Activated CD8-positive, alpha-beta memory T cell treated with anti-CD3 and anti-CD28 coated beads, Interleukin-2, amount 50 U/mL, for 48 hours (primary cell): Measurements from ENCODE around the gene TTC7B.

Source experiments
- DNase-seq: peaks from one replicate; pipeline ENCODE4 v3.0.0-alpha.2; 2020

The TTC7B gene

DNA sequence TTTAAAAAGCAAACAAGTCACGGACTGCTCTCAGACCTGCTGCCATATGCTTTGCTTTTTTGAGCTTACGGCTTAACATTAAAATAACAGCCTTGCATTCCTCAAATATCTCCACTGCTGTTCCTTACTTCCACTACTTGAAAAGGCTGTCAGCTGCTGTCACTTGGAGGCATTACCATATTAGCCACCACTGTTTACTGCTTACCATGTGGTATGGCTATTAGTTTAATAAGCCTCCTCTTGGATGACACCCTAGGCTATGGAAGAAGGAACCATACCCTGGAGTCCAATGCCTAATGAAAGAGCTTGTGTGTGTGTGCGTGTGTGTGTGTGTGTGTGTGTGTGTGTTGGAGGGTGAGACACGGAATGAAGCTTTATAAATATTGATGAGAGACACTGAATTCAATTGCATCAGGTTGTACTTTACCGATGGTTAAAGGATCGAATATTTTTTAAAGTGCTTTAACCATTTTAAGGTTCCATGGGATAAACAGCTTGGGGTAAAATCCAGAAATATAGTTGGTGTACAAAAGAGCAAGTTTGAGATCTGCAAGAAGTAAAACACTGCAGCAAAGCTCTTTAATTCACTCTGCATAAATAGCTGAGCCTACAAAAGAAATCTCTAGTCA, 174.5 kb downstream of the TTC7B start:
- no peak for DNase-seq

DNA sequence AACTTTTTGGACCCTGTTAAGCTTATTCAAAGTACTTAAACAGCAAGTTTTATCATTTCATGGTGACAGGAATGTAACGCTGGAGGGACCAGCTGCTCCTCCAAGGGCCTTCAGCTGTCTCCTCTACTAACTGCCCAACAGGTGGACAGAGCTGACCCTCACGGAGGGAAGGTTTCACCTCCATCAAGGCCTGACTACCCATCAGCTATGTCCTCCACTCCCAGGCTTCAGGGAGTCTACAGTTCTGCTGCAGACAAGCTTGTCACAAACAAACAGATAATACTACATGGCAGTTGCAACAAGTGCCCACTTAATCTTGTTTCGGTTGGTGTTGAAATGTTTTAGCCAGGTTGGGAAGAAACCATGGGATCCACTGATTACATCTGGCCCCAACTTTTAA, 175.1 kb downstream of the TTC7B start:
- DNase-seq: no peak

DNA sequence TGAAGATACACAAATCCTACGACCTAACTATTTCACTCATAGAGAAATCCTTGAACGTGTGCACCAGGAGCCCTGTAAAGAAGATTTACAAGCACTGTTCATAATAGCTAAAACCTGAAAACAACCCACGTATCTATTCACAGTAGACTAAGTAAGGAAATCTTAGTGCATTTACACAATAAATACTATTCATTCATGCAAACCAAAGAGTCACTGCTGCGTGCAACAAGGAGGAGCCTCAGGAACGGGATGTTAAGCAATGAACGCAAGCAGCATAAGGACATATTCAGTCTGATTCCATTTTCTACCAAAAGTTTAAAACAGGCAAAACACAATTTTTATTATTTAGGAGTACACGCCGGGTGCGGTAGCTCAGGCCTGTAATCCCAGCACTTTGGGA, 176.6 kb downstream of the TTC7B start:
- no peak for DNase-seq

DNA sequence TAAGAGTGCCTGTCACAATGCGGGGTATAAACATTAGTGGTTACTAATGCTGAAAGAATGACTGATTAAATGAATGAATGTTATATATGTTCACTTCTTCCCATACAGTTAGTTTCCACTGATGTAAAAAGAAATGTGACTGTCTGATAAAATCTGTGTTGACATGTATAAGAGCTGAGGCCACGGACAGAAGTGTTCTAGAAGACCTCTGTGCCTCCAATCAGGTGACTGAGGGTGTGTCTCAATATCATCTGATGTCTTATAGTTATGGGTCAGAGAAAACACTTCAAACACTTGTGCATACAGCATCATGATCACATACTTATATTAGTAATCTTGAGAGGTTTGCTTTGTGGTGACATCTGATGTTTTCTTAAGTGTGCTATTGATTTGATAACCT, 183.4 kb downstream of the TTC7B start:
- no peak for DNase-seq

DNA sequence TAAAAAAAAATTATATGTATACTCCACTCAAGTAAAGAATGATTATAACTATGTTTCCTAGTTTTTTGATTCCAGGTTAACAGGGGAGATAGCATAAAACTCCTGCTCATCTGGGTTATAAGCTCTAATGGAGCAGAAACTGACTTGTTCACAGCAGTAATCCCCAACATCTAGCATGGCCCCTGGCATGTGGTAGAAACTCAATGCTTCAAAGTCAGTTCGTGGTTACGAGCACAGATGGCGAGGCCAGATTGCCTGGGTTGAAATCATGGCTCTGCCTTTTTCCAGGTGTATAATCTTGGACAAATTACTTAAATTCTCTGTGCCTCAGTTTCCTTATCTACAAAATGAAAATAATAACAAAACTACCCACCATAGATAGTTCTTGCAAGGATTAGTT, 183.8 kb downstream of the TTC7B start:
- DNase-seq: no peak

DNA sequence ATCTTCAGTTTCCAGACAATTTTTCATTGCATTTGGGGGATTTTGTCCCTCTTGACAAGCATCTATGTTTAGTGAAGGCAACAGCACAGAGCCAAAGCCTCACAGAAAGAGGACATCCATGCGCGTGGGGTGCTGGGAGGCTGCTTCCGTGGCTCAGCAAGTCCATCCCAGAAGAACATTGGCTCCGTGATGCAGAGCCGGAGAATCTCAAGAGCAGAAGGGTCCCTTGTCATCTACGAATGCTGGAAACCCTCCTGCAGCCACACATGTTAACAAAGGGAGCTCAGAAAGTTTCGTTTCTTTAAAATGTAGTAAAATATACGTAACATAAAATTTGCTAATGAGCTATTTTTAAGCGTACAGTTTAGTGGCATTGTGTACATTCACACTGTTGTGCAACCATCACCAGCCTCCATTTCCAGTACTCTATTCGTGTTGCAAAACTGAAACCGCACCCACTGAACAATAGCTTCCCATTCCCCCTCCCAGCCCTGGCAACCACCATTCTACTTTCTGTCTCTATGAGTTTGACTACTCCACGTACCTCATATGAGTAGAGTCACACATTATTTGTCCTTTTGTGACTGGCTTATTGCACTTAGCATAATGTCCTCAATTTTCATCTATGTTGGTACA, 185.9 kb downstream of the TTC7B start:
- DNase-seq: no peak

DNA sequence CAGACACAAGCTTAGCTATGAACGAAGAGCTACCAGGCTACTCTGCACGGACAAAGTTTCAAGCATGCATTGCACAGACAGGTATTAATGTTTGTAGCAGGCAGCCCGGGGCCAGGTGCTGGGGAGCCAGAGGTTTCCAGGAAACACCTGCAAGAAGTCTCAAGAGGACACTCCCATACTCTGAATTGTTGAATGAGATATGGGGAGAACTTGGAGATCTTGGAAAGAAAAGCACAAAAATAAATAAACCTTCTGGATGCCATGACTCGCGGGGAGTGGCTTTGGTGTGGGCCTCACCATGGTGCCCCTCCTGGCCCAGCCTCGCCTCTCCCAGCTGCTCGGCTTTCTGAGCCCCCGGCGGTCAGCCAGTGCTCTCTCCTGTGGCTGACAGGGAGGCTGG, 186.8 kb downstream of the TTC7B start:
- DNase-seq: no peak

DNA sequence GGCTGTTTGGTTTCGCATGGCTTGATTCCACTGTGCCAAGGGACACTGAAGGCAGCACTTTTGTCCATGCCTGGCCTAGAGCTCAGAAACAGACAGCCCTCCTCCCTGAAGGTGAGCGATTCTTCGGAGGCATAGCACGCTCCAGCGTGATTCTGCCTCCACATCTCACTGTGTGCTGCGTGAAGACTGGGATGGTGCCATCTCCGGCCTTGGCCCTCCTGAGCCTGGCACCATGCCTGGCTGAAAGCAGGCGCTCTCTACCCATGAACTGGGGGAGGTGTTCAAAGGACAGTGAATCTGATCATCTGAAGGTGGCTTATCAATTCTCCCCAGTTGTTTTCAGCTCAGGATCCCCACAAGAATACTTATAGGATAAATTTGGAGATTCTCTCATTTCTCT, 187.4 kb downstream of the TTC7B start:
- DNase-seq: no peak

DNA sequence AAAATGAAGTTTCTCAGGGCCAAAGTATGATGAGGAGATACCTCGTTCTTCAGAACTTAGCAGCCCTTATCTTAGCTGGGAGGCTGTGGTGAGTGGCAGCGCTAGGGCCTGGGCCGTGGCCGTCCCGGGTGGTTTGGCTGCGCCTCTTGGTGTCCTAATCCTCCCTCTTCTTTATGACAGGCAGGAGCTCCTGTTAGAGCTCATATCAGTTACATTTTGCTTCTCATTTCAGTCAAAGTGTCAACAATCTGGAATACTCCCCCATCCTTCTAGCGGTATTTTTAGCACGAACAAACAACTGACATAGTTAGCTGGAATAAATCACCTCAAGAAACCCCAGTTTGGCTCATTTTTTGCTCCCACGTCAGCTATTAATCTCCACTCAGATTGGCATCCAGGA, 188.8 kb downstream of the TTC7B start:
- no peak for DNase-seq

DNA sequence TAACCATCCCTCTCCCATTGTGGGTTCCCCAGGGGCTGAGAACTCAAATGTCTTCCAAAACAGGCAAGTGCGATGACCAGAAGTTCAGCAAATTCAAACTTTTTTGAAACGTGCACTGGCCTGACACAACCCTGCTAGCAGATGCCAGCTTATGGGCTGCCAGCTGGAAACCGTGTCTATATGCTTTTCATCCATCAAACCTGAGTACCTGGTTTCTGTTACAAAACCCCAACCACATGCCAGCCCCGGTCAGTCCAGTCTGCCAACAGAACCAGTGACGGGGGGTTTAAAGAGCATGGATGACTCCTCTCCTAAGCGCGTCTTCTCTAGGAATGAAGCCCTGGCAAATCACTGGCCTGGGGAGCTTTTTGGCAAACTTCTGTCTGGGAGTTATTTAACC, 189.7 kb downstream of the TTC7B start:
- DNase-seq: no peak

DNA sequence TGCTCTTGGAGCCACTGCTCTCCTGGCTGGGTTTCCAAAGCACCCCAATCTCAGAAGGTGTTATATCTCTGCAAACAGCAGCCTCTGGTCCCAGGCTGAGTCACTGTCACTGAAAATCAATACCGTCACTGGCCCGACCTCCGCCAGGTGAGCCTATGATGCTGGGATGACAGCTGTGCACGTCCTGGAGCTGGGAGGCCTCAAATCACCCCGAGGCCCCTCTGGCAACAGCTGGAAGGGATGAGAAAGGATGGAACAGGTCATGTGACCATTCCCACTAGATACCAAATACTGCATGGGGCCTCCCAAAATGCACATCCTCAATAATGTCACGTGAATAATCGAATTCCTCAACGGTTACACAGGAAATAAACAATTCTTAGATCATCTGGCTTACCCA, 190.8 kb downstream of the TTC7B start:
- DNase-seq: no peak

DNA sequence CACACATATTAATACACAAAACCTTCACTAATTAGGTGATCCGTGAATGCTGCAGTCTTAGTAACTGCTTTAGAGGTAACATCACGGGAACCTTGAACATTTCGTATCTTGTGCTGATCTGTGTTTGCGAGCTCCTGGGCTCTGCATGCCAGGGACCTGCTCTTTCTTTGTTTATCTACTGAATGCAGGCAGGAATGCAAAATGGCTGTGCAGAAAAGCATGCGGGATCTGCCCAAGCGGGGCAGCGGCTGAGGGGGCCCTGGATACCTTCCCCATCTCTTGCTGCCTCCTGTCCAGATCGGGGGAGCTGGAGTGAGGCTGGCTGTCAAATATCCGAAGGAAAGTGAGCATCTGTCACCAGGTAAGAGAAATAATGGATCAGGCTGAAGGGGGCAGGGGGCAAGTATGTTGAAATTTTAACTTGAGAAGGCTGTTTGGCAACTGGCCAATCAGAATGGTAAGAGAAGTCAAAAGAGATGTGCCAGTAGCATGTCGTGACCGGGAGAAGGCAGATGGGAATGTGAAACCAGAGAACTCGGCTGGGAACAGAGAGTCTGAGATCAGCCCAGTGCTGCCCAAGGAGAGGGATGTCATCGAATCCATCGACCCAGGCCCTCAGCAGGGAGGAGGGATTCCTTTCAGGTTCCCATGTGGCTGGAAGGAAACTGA, 191.4 kb downstream of the TTC7B start:
- no peak for DNase-seq

DNA sequence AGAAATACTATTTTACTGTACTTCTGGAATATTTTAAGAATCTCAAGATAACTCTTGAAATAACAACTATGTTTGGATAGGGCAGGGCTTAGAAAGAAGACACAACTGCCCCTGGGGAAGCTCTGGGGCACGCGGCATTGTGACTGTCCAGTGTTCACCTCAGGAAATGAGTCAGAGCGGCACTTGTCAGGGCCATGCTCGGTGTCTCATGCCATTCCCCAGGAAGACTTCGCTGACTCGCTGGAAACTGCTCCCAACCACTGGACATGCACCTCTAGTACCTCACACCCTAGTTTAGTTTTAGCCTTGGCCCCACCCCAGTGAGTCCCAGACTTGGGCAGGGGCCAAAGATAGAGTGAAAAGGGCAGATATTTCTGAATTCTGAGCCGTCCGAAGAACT, 192.0 kb downstream of the TTC7B start:
- DNase-seq: no peak

DNA sequence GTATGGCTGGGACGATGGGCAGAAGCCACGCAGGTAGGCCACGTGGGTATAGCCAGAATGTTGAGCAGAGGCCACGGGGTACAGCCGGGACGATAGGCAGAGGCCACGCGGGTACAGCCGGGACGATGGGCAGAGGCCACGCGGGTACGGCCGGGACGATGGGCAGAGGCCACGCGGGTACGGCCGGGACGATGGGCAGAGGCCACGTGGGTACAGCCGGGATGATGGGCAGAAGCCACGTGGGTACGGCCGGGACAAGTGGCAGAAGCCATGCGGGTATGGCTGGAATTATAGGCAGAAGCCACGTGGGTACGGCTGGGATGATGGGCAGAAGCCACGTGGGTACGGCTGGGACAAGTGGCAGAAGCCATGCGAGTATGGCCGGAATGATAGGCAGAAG, 195.0 kb downstream of the TTC7B start:
- DNase-seq: no peak

DNA sequence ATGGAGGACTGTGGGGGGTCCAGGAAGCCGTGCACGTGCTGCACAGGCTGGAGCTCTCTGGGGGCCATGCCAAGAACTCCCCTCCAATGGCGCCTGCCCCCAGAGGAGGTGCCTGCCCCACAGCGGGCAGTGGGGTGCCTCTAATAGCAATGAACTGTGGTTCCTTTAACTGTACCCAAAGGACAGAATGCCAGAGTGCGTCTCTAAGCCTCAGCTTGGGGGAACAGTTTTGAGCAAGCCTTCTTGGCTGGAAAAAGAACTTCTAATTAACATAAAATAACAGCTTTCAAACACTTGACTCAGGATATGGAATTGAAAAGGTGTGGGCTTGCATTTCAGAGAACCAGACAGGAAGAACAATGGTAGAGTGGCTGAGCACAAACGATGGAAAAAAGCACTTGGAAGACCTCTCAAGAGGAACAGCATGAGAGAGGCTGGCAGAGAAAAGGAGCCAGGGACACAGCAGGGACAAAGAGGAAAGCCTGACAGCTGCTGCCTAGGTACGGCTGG, 195.6 kb downstream of the TTC7B start:
- DNase-seq: no peak

DNA sequence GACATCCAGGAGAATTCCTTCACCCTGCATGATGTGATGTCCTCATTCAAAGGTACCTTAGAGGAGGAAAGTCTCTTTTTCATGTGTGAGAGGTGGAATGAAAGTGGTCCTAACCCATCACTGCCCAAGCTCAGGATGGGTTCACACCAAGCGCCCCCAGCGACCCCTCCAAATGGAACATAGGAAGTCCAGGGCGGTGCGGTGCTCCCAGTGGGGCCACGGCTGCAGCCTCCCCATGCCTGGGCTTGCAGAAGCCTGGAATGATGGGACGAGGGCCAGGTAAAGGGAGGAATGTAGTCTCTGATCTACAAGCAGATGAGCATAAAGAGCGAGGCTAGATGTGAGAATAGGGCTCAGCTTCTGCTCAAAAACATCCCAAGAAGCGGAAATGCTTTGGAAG, 196.3 kb downstream of the TTC7B start:
- no peak for DNase-seq

DNA sequence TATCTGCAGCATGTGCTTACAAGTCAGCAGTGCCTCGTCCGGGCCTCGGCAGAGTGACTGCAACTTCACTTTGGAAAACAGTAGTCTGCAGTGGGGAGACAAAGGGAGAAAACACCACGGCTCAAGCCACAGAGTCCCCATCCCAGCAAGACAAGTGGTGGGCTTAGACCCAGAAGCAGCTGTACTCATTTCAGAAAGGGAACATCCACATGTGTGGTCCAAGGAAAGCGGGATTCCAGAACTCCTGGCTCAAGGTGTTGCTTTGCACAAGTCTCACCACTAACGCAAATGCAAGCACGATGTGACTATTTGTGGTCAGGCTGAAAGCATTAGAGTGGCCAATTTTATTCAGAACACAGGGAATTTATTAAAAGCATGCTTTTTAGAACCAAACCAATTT, 198.3 kb downstream of the TTC7B start:
- no peak for DNase-seq

DNA sequence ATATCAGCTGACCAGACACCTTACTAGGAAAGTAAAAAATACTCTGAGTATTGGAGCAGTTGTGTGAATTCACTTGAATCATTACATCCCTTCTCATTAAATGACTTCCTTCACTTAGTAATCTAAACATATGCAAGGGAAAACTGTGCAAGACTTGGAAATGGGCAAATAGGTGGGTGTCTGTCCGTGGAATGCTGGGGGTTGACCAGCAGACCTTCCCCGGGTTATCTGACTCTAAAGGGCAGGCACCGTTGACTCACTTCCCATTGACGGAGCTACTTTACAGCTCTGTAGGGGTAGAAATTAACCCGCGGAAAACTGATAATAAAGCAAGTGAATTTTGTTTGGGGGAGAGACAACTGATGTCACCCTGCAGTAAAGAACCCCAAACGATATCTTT, 199.3 kb downstream of the TTC7B start:
- no peak for DNase-seq

DNA sequence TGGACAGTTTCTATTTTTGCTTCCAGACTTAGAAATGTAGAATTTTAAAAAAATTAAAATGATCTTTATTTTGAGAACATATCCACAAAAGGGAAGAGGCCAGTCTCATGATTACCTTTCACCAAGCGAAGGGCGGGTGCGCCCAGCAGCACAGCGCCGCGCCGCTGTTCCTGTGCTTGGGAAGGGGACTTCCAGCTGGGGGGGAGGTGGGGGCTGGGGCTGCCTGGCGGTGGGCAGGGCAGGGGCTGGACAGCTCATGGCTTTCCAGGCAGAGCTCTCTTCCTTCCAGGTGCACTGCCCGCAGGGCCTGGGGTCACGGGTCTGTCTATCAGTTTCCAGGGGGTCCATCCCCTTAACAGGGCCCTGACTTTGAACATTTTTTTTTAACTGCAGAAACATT, 199.9 kb downstream of the TTC7B start:
- DNase-seq: no peak

DNA sequence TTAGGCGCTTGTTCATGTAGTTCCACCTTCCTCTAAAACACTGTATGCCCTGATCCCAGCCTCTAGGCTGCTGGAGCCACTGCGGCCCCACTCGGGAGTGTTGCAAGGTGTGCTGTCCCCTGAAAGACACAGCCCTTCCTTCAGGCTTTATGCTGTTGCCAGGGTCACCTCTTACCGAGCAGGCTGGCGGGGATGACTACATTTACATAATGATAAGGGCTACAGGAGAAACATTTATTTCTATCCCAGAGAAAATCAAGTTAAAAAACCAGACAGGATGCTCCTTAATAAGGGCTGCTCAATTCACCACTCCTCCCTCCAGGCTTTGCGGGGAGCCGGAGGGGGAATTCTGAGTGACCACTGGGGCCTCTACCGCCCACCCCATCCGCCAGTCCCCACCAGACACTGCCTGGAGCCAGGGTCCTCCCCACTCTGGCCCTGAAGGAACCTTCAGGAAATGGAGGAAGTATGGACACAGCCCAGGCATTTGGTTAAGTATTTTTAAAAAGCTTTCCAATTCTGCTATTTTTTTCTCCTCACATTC, 200.6 kb downstream of the TTC7B start:
- DNase-seq: no peak

DNA sequence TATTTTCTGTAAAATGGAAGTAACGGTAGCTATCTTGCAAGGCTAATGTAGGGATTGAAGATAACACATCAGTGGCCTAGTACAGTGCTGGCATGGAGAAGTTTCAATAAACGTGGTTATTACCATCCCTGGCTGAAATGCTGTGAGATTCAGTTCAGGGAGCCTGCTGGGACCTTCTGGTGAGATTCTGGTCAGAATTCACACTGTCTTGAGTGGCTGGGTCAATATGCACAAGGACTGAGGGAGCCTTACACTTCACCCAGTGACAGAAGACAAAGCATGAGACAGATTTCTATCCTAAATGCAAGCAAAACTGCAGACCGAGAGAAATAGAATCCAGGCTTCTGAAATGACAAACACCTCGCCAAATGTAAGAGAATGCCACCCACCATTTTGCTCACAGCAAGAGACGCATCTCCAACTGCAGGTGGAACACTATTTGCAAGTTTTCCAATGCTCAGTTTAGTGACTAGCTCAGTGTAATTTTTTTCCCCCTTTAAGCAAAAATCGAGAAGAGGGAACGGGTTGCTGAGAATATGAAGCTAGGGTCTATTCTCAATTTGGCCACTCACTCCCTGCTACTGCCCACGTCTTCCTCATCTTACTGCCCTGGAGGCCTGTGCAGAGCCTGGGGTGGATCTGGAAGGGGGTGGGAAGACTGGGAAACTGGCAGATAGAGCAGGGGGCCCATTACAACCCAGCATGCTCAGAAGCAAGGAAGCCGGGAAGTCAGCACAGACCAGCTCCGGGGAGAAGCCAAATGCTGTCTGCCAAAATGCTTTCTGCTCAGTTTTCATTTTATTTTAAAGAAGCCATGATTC, 201.3 kb downstream of the TTC7B start:
- DNase-seq: no peak

DNA sequence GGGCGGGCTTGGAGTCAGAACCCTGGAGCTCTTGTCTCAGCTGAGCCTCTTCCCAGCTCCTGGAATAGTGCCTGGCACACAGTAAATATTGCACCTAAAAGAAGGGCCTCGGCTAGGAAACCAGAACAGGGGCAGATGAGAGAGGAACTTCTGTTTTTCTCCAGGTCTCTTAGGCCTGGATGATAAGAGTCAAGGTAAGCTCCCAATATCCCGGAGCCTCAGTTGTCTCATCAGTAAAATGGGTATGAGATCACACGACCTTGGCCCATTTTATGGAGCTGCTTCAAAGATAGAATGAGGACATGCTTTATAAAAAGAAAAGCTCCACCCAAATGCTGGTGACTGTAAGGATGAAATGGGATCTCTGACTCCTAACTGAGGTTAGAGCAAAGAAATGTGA, 202.2 kb downstream of the TTC7B start:
- DNase-seq: no peak

DNA sequence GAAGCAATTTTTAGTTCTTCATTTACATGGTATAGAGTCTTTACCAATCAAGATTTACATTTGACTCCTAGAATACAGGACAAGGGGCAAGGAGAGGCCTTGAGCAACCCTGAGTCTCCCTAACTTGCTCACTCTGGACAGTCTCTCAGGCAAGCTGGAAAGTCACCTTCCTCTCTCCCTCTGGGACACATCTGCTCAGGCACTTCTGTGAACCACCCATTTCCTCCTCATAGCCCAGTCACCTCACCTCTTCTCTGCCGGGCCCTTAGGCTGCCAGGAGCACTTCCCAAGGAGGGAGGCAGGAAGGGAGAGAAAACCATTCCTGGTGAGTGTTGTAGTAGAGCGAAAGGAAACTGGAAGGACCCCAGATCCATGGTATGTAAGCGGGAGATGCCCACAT, 202.8 kb downstream of the TTC7B start:
- DNase-seq: no peak
